IPS-NIHi7 (cell line): Measurements from ENCODE around the gene IMPACT.

Experiments used
- DNase-seq: peaks from one replicate; pipeline ENCODE4 v3.0.0; 2012; ENCODE audit warnings: mixed read lengths; ENCODE audit errors: extremely low spot score

Gene IMPACT

GRCh38 chr18:24421831-24422230 is 4.6 kb upstream of the IMPACT start:
- DNase-seq = no peak

GRCh38 chr18:24426073-24426397 is 435 bp upstream of the IMPACT start:
- DNase-seq = no peak

GRCh38 chr18:24427484-24427883 is 1.0 kb downstream of the IMPACT start:
- DNase-seq = peak; percentile 15

- no peak for DNase-seq
Measured at GRCh38 chr18:24428709-24429108, 2.2 kb downstream of the IMPACT start.

GRCh38 chr18:24429188-24429587 is 2.7 kb downstream of the IMPACT start:
- no peak for DNase-seq

GRCh38 chr18:24432618-24433017 is 6.1 kb downstream of the IMPACT start:
- DNase-seq = no peak

- DNase-seq = no peak
Measured at GRCh38 chr18:24436939-24437338, 10.5 kb downstream of the IMPACT start.

- DNase-seq = no peak
Measured at GRCh38 chr18:24443870-24444269, 17.4 kb downstream of the IMPACT start.

- DNase-seq = no peak
Measured at GRCh38 chr18:24446453-24446852, 20.0 kb downstream of the IMPACT start.

- DNase-seq = no peak
Measured at GRCh38 chr18:24446953-24447538, 20.6 kb downstream of the IMPACT start.

- no peak for DNase-seq
Measured at GRCh38 chr18:24447961-24448360, 21.5 kb downstream of the IMPACT start.

- no peak for DNase-seq
Measured at GRCh38 chr18:24456549-24456948, 30.1 kb downstream of the IMPACT start.

- no peak for DNase-seq
Measured at GRCh38 chr18:24459772-24460171, 33.3 kb downstream of the IMPACT start.

GRCh38 chr18:24460388-24460787 is 33.9 kb downstream of the IMPACT start, which contains the start of gene HRH4:
HRH4 (plus strand) TSS chr18:24460637; CDS start chr18:24460729, 92 bp downstream.
- no peak for DNase-seq

GRCh38 chr18:24461996-24462395 is 35.5 kb downstream of the IMPACT start:
- DNase-seq = no peak

GRCh38 chr18:24462838-24463775 is 36.6 kb downstream of the IMPACT start:
- DNase-seq = peak; percentile 15

GRCh38 chr18:24465486-24465885 is 39.0 kb downstream of the IMPACT start:
- no peak for DNase-seq

GRCh38 chr18:24466771-24467170 is 40.3 kb downstream of the IMPACT start:
- DNase-seq = no peak

- no peak for DNase-seq
Measured at GRCh38 chr18:24470022-24470618, 43.6 kb downstream of the IMPACT start.

- no peak for DNase-seq
Measured at GRCh38 chr18:24470805-24471204, 44.3 kb downstream of the IMPACT start.

GRCh38 chr18:24472591-24472990 is 46.1 kb downstream of the IMPACT start:
- peak; percentile 18 for DNase-seq

GRCh38 chr18:24474406-24474805 is 47.9 kb downstream of the IMPACT start:
- DNase-seq = no peak
